IgD-negative memory B cell (primary cell): Measurements from ENCODE around the gene ITGB3. TPM values are rescaled to one million over a fixed set of nuclear protein-coding genes. Genes with fewer than 3 reads are reported as not detected.
"Not testable (repeated sequence)": the region's sequence is repeated elsewhere in the genome, so short reads cannot be mapped to it uniquely, and the experiment has no call there.

Source experiments
- H3K27ac Mint-ChIP-seq, 3 donors: one replicate each; pipeline ENCODE4 v1.8.0; 2020 to 2022; ENCODE audit warnings: mild to moderate bottlenecking in 3 of 3, mixed read lengths in 3 of 3, moderate library complexity in 1 of 3
- H3K27me3 Mint-ChIP-seq: one replicate; pipeline ENCODE4 v1.8.0; 2021; ENCODE audit warnings: mixed read lengths
- H3K36me3 Mint-ChIP-seq: one replicate; pipeline ENCODE4 v1.8.0; 2020; ENCODE audit warnings: mild to moderate bottlenecking, mixed read lengths
- H3K4me1 Mint-ChIP-seq, 3 donors: one replicate each; pipeline ENCODE4 v1.8.0; 2020 to 2022; ENCODE audit warnings: mixed read lengths in 3 of 3, mild to moderate bottlenecking in 1 of 3
- H3K4me3 Mint-ChIP-seq, 4 donors: one replicate each; pipeline ENCODE4 v1.8.0; 2020 to 2022; ENCODE audit warnings: mild to moderate bottlenecking in 4 of 4, mixed read lengths in 4 of 4, moderate library complexity in 3 of 4
- H3K9me3 Mint-ChIP-seq, 3 donors: one replicate each; pipeline ENCODE4 v1.8.0; 2020 to 2021; ENCODE audit warnings: mixed read lengths in 3 of 3, mild to moderate bottlenecking in 1 of 3
- polyA plus RNA-seq: library from polyadenylated mRNA; unstranded; fragments of 300-500 nt; fragmentation: Illumina TruSeq; gene quantifications from one replicate; pipeline ENCODE4 v1.2.3, GENCODE V29; 2021

ITGB3 gene
- polyA plus RNA-seq, 1 donor from 2014 or later = 3.4 TPM

GRCh38 chr17:47217279-47217678 is 36.3 kb upstream of the ITGB3 start:
- H3K36me3 Mint-ChIP-seq, H3K9me3 Mint-ChIP-seq, H3K27me3 Mint-ChIP-seq, H3K27ac Mint-ChIP-seq: not testable (repeated sequence)
- Mint-ChIP-seq H3K4me3 (peak overlapping the region in 1 of 4 donors; percentile 27), H3K4me1 (peaks cover 13 to 20% (median 15%) of the 10 kb centered on the region in 3 donors)

DNA sequence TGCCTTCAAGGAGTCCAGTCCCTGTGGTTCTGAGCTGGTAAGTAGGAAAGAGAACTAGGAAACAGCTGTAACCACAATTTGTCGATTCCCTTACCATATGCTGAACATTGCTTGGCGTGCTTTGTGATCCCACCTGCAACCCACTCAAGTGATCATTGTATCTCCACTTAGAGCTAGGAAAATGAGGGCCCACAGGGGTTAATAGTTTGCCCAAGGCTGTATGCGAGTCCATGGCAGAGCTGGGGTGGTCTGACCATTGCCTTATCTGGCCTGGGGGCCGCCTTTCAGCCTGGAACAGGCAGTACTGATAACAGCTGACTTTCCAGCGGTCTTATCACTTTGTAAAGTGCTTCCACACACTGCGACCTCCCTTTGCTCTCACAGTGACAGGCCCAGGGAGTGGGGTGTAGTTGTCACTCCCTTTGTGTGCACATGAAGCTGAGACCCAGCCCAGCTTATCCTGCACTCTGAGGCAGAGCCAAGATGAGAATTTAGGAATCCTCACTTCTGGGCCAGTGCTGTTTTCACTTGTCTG is 34.7 kb upstream of the ITGB3 start:
- Mint-ChIP-seq H3K4me3 (peak overlapping the region in 1 of 4 donors; percentile 54), H3K36me3 (peaks cover 2% of the 10 kb centered on the region), H3K27ac (no peak overlapping the region), H3K27me3 (peaks cover 8% of the 10 kb centered on the region), H3K4me1 (peaks cover 12 to 20% (median 15%) of the 10 kb centered on the region in 3 donors), H3K9me3 (peaks cover 0 to 2% (median 0%) of the 10 kb centered on the region in 3 donors)

DNA sequence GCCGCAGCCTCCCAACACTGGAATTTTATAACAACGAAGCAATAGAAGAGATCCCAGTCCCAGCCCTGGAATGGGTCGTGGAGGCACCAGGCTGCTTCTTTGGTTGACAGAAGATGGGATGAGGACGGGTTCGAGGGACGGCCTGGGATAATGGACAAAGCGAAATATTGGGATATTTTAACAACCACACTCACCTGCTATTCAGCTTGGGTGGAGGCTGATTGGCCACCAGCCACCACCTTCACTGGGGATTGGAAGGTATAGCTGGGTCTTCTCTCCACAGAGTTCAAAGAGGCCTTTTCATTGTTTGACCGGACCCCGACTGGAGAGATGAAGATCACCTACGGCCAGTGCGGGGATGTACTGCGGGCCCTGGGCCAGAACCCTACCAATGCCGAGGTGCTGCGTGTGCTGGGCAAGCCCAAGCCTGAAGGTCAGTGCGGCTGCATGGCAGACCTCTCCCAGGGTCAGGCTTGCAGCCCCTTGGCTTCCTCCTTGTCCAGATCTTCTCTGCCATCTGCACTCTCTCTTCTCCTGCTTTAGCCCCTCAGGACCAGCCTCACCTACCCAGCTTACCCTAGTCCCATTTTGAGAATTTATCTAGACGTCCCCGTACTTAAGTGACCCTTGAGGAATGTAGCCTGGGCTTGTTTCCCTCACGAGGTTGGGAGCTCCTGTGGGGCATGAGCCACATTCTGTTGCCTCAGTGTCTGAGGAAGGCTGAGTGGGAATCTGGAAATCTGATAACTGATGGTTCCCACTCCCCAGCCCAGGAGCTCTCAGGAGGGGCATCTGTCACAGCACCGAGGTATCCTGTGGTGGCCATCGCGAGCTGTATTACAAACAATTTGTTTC is 33.8 kb upstream of the ITGB3 start:
- no peak overlapping the region for H3K27ac Mint-ChIP-seq
- peaks cover 0 to 6% (median 0%) of the 10 kb centered on the region in 3 donors for H3K9me3 Mint-ChIP-seq
- H3K36me3 Mint-ChIP-seq = peaks cover 5% of the 10 kb centered on the region
- peaks cover 12 to 20% (median 15%) of the 10 kb centered on the region in 3 donors for H3K4me1 Mint-ChIP-seq
- H3K4me3 Mint-ChIP-seq = peak overlapping the region in 1 of 4 donors; percentile 84
- peaks cover 8% of the 10 kb centered on the region for H3K27me3 Mint-ChIP-seq

GRCh38 chr17:47220531-47220999 is 33.1 kb upstream of the ITGB3 start:
- Mint-ChIP-seq H3K27me3 (peaks cover 8% of the 10 kb centered on the region), H3K9me3 (peaks cover 0 to 6% (median 0%) of the 10 kb centered on the region in 3 donors), H3K4me1 (peaks cover 12 to 20% (median 15%) of the 10 kb centered on the region in 3 donors), H3K36me3 (peaks cover 5% of the 10 kb centered on the region), H3K4me3 (peak overlapping the region in 1 of 4 donors; percentile 84), H3K27ac (no peak overlapping the region)

GRCh38 chr17:47221154-47221553 is 32.5 kb upstream of the ITGB3 start:
- H3K9me3 Mint-ChIP-seq = peaks cover 0 to 6% (median 0%) of the 10 kb centered on the region in 3 donors
- peak overlapping the region in 1 of 3 donors; percentile 50 for H3K27ac Mint-ChIP-seq
- peaks cover 8% of the 10 kb centered on the region for H3K27me3 Mint-ChIP-seq
- H3K4me3 Mint-ChIP-seq = no peak overlapping the region
- H3K4me1 Mint-ChIP-seq = peaks cover 12 to 20% (median 15%) of the 10 kb centered on the region in 3 donors
- H3K36me3 Mint-ChIP-seq = peaks cover 5% of the 10 kb centered on the region

DNA sequence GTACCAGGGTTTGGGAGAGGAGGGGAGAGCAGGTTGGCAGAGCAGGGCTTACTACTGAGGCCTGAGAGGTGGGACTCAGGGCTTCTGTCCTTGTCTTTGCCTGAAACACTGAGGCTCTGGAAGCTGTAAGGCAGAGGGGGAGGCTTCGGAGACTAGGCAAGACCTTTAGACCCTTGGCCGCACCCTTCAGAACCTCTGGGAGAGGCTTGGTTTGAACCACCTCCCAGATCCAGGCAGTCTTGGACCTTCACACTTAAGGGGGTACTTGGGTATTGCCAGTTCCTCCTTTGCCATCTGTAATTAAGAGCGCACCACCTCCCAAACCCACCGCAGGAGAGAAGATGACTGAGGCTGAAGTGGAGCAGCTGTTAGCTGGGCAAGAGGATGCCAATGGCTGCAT is 31.6 kb upstream of the ITGB3 start:
- Mint-ChIP-seq H3K4me1 (peaks cover 10 to 20% (median 15%) of the 10 kb centered on the region in 3 donors), H3K36me3 (peaks cover 5% of the 10 kb centered on the region), H3K9me3 (peaks cover 0 to 6% (median 0%) of the 10 kb centered on the region in 3 donors), H3K4me3 (no peak overlapping the region), H3K27me3 (peaks cover 8% of the 10 kb centered on the region), H3K27ac (no peak overlapping the region)

- H3K27me3 Mint-ChIP-seq = peaks cover 8% of the 10 kb centered on the region
- no peak overlapping the region for H3K4me3 Mint-ChIP-seq
- H3K4me1 Mint-ChIP-seq = peaks cover 10 to 20% (median 13%) of the 10 kb centered on the region in 3 donors
- no peak overlapping the region for H3K27ac Mint-ChIP-seq
- H3K9me3 Mint-ChIP-seq = peaks cover 0 to 6% (median 0%) of the 10 kb centered on the region in 3 donors
- H3K36me3 Mint-ChIP-seq = peaks cover 5% of the 10 kb centered on the region
Observed at GRCh38 chr17:47223007-47223406, 30.6 kb upstream of the ITGB3 start.

- Mint-ChIP-seq H3K27ac (no peak overlapping the region), H3K27me3 (peaks cover 8% of the 10 kb centered on the region), H3K9me3 (peaks cover 0 to 6% (median 0%) of the 10 kb centered on the region in 3 donors), H3K4me3 (no peak overlapping the region), H3K36me3 (peaks cover 5% of the 10 kb centered on the region), H3K4me1 (peaks cover 10 to 16% (median 13%) of the 10 kb centered on the region in 3 donors)
Observed at GRCh38 chr17:47223460-47223859, 30.2 kb upstream of the ITGB3 start.

DNA sequence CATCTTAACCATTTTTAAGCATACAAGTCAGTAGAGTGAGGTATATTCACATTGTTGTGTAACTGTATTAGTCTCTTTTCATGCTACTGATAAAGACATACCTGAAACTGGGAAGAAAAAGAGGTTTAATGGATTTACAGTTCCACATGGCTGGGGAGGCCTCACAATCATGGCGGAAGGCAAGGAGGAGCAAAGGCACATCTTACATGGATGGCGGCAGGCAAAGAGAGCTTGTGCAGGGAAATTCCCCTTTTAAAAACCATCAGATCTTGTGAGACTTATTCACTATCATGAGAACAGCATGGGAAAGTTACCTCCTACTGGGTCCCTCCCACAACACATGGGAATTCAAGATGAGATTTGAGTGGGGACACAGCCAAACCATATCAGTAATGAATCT is 29.6 kb upstream of the ITGB3 start:
- not testable (repeated sequence) for H3K36me3 Mint-ChIP-seq, H3K27me3 Mint-ChIP-seq, H3K9me3 Mint-ChIP-seq
- Mint-ChIP-seq H3K4me1 (peaks cover 6 to 11% (median 7%) of the 10 kb centered on the region in 3 donors), H3K4me3 (peak overlapping the region in 1 of 4 donors; percentile 8), H3K27ac (peak overlapping the region in 1 of 3 donors; percentile 7)

GRCh38 chr17:47224966-47225365 is 28.7 kb upstream of the ITGB3 start:
- Mint-ChIP-seq H3K4me3 (no peak overlapping the region), H3K27me3 (peaks cover 5% of the 10 kb centered on the region), H3K27ac (no peak overlapping the region), H3K4me1 (peaks cover 11 to 12% (median 12%) of the 10 kb centered on the region in 3 donors), H3K36me3 (peaks cover 7% of the 10 kb centered on the region), H3K9me3 (peaks cover 0 to 6% (median 0%) of the 10 kb centered on the region in 3 donors)

DNA sequence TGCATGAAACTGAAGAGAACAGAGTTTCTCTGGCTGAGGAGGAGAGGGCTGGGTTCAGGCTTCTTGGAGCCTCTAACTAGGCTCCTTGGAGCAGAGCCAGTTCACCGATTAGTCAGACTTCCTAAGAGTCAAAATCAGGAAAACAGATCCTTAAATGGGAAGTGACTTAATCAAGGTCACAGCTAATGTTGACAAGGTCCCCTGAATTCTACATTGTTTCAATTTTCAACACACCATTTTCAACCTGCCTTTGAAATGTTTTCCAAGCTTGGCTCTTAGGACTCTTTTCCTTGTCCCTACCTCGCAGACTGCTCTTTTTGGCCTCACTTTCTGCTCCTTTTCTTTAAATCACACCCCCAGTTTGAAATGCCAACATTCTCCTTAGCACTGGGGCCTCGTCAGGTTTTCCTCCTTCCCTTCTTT is 28.2 kb upstream of the ITGB3 start:
- peaks cover 0 to 6% (median 0%) of the 10 kb centered on the region in 3 donors for H3K9me3 Mint-ChIP-seq
- peaks cover 7% of the 10 kb centered on the region for H3K36me3 Mint-ChIP-seq
- peaks cover 1% of the 10 kb centered on the region for H3K27me3 Mint-ChIP-seq
- H3K27ac Mint-ChIP-seq = no peak overlapping the region
- no peak overlapping the region for H3K4me3 Mint-ChIP-seq
- peaks cover 12 to 15% (median 13%) of the 10 kb centered on the region in 3 donors for H3K4me1 Mint-ChIP-seq

DNA sequence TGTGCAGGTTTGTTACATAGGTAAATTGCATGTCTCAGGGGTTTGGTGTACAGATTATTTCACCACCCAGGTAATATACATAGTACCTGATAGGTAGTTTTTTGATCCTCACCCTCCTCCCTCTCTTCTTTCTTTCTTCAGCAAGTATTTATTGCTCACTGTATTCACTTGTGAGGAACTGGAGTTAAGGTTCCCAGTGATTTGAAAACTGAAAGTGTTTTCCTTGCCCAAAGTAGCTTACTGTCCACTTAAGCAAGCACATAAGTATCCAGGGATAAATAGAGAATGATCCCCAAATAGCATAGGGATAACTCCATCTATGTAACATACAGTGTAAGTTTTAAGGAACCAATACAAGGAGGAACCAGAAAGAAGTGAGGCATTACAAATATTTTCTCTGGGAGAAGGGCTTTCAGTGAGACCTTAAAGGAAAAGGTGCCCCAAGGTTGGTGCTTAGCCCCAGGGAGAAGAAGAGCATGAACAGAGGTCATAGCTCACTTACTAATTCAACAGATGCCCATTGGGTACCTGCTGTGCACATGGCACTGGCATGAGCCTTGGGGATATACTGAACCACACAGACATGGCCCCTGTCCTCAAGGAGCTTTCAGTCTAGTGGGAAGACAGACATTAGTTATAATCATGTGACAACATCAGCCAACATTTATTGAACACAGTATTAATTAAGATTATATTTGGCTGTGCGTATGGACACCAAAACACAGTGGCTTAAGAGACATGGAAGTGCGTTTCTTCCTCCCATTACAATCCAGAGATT is 27.5 kb upstream of the ITGB3 start:
- Mint-ChIP-seq H3K9me3 (peaks cover 0 to 6% (median 0%) of the 10 kb centered on the region in 3 donors), H3K4me1 (peaks cover 16 to 21% (median 16%) of the 10 kb centered on the region in 3 donors), H3K36me3 (peaks cover 7% of the 10 kb centered on the region), H3K27me3 (peaks cover 2% of the 10 kb centered on the region), H3K4me3 (no peak overlapping the region), H3K27ac (no peak overlapping the region)

- Mint-ChIP-seq H3K36me3 (peaks cover 5% of the 10 kb centered on the region), H3K27ac (no peak overlapping the region), H3K27me3 (peaks cover 2% of the 10 kb centered on the region), H3K4me3 (no peak overlapping the region), H3K4me1 (peaks cover 21 to 23% (median 22%) of the 10 kb centered on the region in 3 donors), H3K9me3 (peaks cover 0 to 6% (median 0%) of the 10 kb centered on the region in 3 donors)
Observed at GRCh38 chr17:47227862-47228261, 25.8 kb upstream of the ITGB3 start.

- Mint-ChIP-seq H3K36me3 (peaks cover 2% of the 10 kb centered on the region), H3K27ac (peak overlapping the region in 1 of 3 donors; percentile 29), H3K4me3 (peak overlapping the region; percentile 3 to 86 (median 79)), H3K9me3 (no peaks in the 10 kb centered on the region), H3K4me1 (peaks cover 21 to 23% (median 22%) of the 10 kb centered on the region in 3 donors), H3K27me3 (peaks cover 2% of the 10 kb centered on the region)
Observed at GRCh38 chr17:47229535-47230443, 23.8 kb upstream of the ITGB3 start.
